ENCODE results near the gene CC2D1A.
"Not testable (repeated sequence)": the region's sequence is repeated elsewhere in the genome, so short reads cannot be mapped to it uniquely, and the experiment has no call there.

The CC2D1A gene

DNA sequence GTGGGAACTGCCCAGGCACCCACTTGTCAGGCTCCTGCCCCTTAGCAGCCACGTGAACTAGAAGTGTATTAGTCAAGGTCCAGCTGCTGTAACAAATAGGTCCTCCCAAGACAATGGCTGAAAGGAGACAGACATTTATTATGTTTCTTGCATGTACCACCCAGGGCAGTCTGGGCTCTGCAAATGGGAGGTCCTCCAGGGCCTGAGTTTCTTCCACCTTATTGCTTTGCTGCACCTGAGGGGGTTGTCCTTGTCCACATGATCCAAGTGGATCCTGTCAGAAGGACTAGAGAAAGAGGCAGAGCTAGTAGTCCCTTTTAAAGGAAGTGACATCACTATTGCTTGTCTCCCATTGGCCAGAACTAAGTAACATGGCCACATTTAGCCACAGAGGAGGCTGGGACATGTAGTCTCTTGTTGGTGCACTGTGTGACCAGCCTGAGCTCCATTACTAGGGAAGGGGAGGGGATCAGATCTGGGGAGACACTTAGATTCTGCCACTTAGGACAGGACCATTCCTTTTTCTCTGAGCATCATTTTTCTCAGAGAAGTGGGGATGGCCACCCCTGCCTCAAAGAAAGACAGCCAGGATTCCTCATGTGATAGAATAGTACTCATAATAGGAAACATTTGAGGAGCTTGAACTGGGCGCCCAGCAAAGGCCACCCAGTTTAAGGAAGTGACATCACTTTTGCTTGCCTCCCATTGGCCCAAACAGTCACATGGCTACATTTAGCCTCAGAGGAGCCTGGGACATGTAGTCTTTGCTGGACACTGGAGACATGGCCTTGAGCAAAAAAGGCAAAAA lies 15.1 kb downstream of the CC2D1A start:
- Histone ChIP-seq H3K4me3 (ENCODE audit: insufficient read depth, low read depth, low read length, poor library complexity, severe bottlenecking) (no peak overlapping the region), H3K36me3 (ENCODE audit: control insufficient read depth, insufficient read depth, low read length) (peaks cover 24% of the 10 kb centered on the region), H3K9me3 (ENCODE audit: control insufficient read depth, low read length) (no peaks in the 10 kb centered on the region), H3K4me1 (ENCODE audit: control insufficient read depth, insufficient read depth, low read length, poor library complexity, severe bottlenecking) (no peaks in the 10 kb centered on the region), H3K27ac (ENCODE audit: insufficient read depth, low read length, poor library complexity, severe bottlenecking) (no peak overlapping the region), H3K27me3 (replicated peaks; ENCODE audit: control insufficient read depth, insufficient read depth, low read length, poor library complexity, severe bottlenecking) (no peaks in the 10 kb centered on the region)
- DNase-seq: no peak

GRCh38 chr19:13922118-13922517 lies 16.1 kb downstream of the CC2D1A start:
- peaks cover 25% of the 10 kb centered on the region for H3K36me3 ChIP-seq (ENCODE audit: control insufficient read depth, insufficient read depth, low read length)
- not testable (repeated sequence) for DNase-seq; H3K27ac ChIP-seq (ENCODE audit: insufficient read depth, low read length, poor library complexity, severe bottlenecking); H3K27me3 ChIP-seq (replicated peaks; ENCODE audit: control insufficient read depth, insufficient read depth, low read length, poor library complexity, severe bottlenecking); H3K4me1 ChIP-seq (ENCODE audit: control insufficient read depth, insufficient read depth, low read length, poor library complexity, severe bottlenecking); H3K9me3 ChIP-seq (ENCODE audit: control insufficient read depth, low read length); H3K4me3 ChIP-seq (ENCODE audit: insufficient read depth, low read depth, low read length, poor library complexity, severe bottlenecking)

GRCh38 chr19:13923194-13923987 lies 17.4 kb downstream of the CC2D1A start:
- DNase-seq: no peak
- no peak overlapping the region for H3K27ac ChIP-seq (ENCODE audit: insufficient read depth, low read length, poor library complexity, severe bottlenecking)
- no peak overlapping the region for H3K4me3 ChIP-seq (ENCODE audit: insufficient read depth, low read depth, low read length, poor library complexity, severe bottlenecking)
- no peaks in the 10 kb centered on the region for H3K27me3 ChIP-seq (replicated peaks; ENCODE audit: control insufficient read depth, insufficient read depth, low read length, poor library complexity, severe bottlenecking)
- no peaks in the 10 kb centered on the region for H3K4me1 ChIP-seq (ENCODE audit: control insufficient read depth, insufficient read depth, low read length, poor library complexity, severe bottlenecking)
- H3K9me3 ChIP-seq (ENCODE audit: control insufficient read depth, low read length): no peaks in the 10 kb centered on the region
- peaks cover 29% of the 10 kb centered on the region for H3K36me3 ChIP-seq (ENCODE audit: control insufficient read depth, insufficient read depth, low read length)

- no peaks in the 10 kb centered on the region for H3K4me1 ChIP-seq (ENCODE audit: control insufficient read depth, insufficient read depth, low read length, poor library complexity, severe bottlenecking)
- no peak overlapping the region for H3K4me3 ChIP-seq (ENCODE audit: insufficient read depth, low read depth, low read length, poor library complexity, severe bottlenecking)
- H3K27ac ChIP-seq (ENCODE audit: insufficient read depth, low read length, poor library complexity, severe bottlenecking): no peak overlapping the region
- peaks cover 18% of the 10 kb centered on the region for H3K36me3 ChIP-seq (ENCODE audit: control insufficient read depth, insufficient read depth, low read length)
- no peaks in the 10 kb centered on the region for H3K9me3 ChIP-seq (ENCODE audit: control insufficient read depth, low read length)
- no peaks in the 10 kb centered on the region for H3K27me3 ChIP-seq (replicated peaks; ENCODE audit: control insufficient read depth, insufficient read depth, low read length, poor library complexity, severe bottlenecking)
- no peak for DNase-seq
These were observed 20.0 kb downstream of the CC2D1A start for GRCh38 chr19:13926010-13926409.

DNA sequence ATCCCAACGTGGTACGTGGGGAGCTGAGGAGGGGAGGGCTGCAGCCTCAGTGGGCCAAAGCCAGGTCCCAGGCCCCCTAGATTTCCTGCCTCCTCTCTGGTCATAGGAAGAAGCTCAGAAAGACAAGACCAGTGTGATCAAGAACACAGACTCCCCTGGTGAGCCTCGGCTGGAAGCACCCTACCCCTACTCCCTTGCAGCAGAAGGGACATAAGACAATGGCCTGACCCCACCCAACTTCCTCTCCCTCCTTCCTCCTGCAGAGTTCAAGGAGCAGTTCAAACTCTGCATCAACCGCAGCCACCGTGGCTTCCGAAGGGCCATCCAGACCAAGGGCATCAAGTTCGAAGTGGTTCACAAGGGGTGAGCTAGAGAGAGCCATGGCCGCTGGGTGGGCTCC lies 20.7 kb downstream of the CC2D1A start:
- Histone ChIP-seq H3K9me3 (ENCODE audit: control insufficient read depth, low read length) (no peaks in the 10 kb centered on the region), H3K36me3 (ENCODE audit: control insufficient read depth, insufficient read depth, low read length) (peaks cover 16% of the 10 kb centered on the region)

DNA sequence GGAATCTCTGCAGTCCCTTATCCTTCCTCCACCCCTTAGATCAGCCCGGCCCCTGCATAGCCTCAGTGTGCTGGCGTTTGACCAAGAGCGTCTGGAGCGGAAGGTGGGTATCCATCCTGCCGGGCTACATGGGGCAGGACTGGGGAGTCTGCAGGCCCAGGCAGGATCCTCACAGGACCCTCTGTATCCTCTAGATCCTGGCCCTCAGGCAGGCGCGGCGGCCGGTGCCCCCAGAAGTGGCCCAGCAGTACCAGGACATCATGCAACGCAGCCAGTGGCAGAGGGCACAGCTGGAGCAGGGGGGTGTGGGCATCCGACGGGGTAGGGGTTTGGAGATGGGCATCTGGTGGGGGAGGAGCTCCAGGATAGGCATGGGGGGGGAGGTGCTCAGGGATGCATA lies 23.3 kb downstream of the CC2D1A start:
- Histone ChIP-seq H3K9me3 (ENCODE audit: control insufficient read depth, low read length) (no peaks in the 10 kb centered on the region), H3K4me3 (ENCODE audit: insufficient read depth, low read depth, low read length, poor library complexity, severe bottlenecking) (no peak overlapping the region), H3K27ac (ENCODE audit: insufficient read depth, low read length, poor library complexity, severe bottlenecking) (no peak overlapping the region), H3K4me1 (ENCODE audit: control insufficient read depth, insufficient read depth, low read length, poor library complexity, severe bottlenecking) (no peaks in the 10 kb centered on the region), H3K36me3 (ENCODE audit: control insufficient read depth, insufficient read depth, low read length) (peaks cover 10% of the 10 kb centered on the region), H3K27me3 (replicated peaks; ENCODE audit: control insufficient read depth, insufficient read depth, low read length, poor library complexity, severe bottlenecking) (no peaks in the 10 kb centered on the region)
- no peak for DNase-seq

More for the DNA sequence above, 20.7 kb downstream of the CC2D1A start:
- no peaks in the 10 kb centered on the region for H3K27me3 ChIP-seq (replicated peaks; ENCODE audit: control insufficient read depth, insufficient read depth, low read length, poor library complexity, severe bottlenecking)
- DNase-seq: no peak
- H3K4me3 ChIP-seq (ENCODE audit: insufficient read depth, low read depth, low read length, poor library complexity, severe bottlenecking): no peak overlapping the region
- no peak overlapping the region for H3K27ac ChIP-seq (ENCODE audit: insufficient read depth, low read length, poor library complexity, severe bottlenecking)
- no peaks in the 10 kb centered on the region for H3K4me1 ChIP-seq (ENCODE audit: control insufficient read depth, insufficient read depth, low read length, poor library complexity, severe bottlenecking)

GRCh38 chr19:13929956-13930355 lies 24.0 kb downstream of the CC2D1A start:
- H3K4me3 ChIP-seq (ENCODE audit: insufficient read depth, low read depth, low read length, poor library complexity, severe bottlenecking): no peak overlapping the region
- H3K27me3 ChIP-seq (replicated peaks; ENCODE audit: control insufficient read depth, insufficient read depth, low read length, poor library complexity, severe bottlenecking): no peaks in the 10 kb centered on the region
- no peaks in the 10 kb centered on the region for H3K9me3 ChIP-seq (ENCODE audit: control insufficient read depth, low read length)
- H3K4me1 ChIP-seq (ENCODE audit: control insufficient read depth, insufficient read depth, low read length, poor library complexity, severe bottlenecking): no peaks in the 10 kb centered on the region
- DNase-seq: no peak
- H3K36me3 ChIP-seq (ENCODE audit: control insufficient read depth, insufficient read depth, low read length): peaks cover 10% of the 10 kb centered on the region
- H3K27ac ChIP-seq (ENCODE audit: insufficient read depth, low read length, poor library complexity, severe bottlenecking): no peak overlapping the region

DNA sequence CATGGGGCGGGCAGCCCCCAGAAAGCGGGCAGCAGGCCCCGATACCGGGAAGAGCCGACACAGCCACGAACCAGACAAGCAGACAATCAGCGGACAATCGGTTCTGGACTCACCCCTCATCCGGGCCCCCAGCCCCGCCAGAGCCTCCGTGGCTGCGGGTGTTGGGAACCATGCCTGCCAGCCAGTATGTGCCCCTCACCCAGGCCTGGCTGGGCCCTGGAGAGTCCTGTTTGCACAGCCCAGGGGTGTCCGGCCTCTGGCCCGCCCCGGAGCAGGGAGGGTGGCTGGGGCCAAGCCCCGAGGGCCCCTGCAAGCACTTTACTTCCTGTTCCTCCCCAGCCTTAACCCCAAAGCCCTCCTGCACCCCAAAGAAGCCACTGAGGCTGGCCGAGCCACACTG lies 24.4 kb downstream of the CC2D1A start:
- H3K4me3 ChIP-seq (ENCODE audit: insufficient read depth, low read depth, low read length, poor library complexity, severe bottlenecking): no peak overlapping the region
- no peaks in the 10 kb centered on the region for H3K9me3 ChIP-seq (ENCODE audit: control insufficient read depth, low read length)
- H3K36me3 ChIP-seq (ENCODE audit: control insufficient read depth, insufficient read depth, low read length): peaks cover 10% of the 10 kb centered on the region
- no peak overlapping the region for H3K27ac ChIP-seq (ENCODE audit: insufficient read depth, low read length, poor library complexity, severe bottlenecking)
- H3K4me1 ChIP-seq (ENCODE audit: control insufficient read depth, insufficient read depth, low read length, poor library complexity, severe bottlenecking): no peaks in the 10 kb centered on the region
- no peaks in the 10 kb centered on the region for H3K27me3 ChIP-seq (replicated peaks; ENCODE audit: control insufficient read depth, insufficient read depth, low read length, poor library complexity, severe bottlenecking)
- no peak for DNase-seq

- no peak overlapping the region for H3K27ac ChIP-seq (ENCODE audit: insufficient read depth, low read length, poor library complexity, severe bottlenecking)
- H3K27me3 ChIP-seq (replicated peaks; ENCODE audit: control insufficient read depth, insufficient read depth, low read length, poor library complexity, severe bottlenecking): no peaks in the 10 kb centered on the region
- no peaks in the 10 kb centered on the region for H3K9me3 ChIP-seq (ENCODE audit: control insufficient read depth, low read length)
- peaks cover 6% of the 10 kb centered on the region for H3K36me3 ChIP-seq (ENCODE audit: control insufficient read depth, insufficient read depth, low read length)
- H3K4me3 ChIP-seq (ENCODE audit: insufficient read depth, low read depth, low read length, poor library complexity, severe bottlenecking): no peak overlapping the region
- no peaks in the 10 kb centered on the region for H3K4me1 ChIP-seq (ENCODE audit: control insufficient read depth, insufficient read depth, low read length, poor library complexity, severe bottlenecking)
- no peak for DNase-seq
These were observed 25.6 kb downstream of the CC2D1A start for GRCh38 chr19:13931391-13932148.

Data from effector memory CD4-positive, alpha-beta T cell (primary cell).